Smooth muscle cell (in vitro differentiated cells): ENCODE results near the gene SRSF5. TPM values are rescaled to one million over a fixed set of nuclear protein-coding genes. Genes with fewer than 3 reads are reported as not detected.

Source experiments
- DNase-seq: peaks from one replicate; lab custom pipeline; 2025; ENCODE audit not compliant: unreplicated experiment; lab: John Stamatoyannopoulos, UW
- H2AFZ ChIP-seq: fragments of 200-600 bp; sonication (generic); 2 replicates; pipeline ENCODE4 v1.6.0; 2016; ENCODE audit warnings: antibody characterized with exemption, low read depth, mild to moderate bottlenecking
- H3F3A ChIP-seq: fragments of 200-600 bp; sonication (generic); 2 replicates; pipeline ENCODE4 v1.6.0; 2017; ENCODE audit warnings: antibody characterized with exemption, low read depth
- H3K27ac ChIP-seq: fragments of 200-600 bp; sonication (generic); 2 replicates; pipeline ENCODE4 v1.5.1; 2016; ENCODE audit warnings: low read depth, mild to moderate bottlenecking
- H3K27me3 ChIP-seq: fragments of 200-600 bp; sonication (generic); 2 replicates; pipeline ENCODE4 v1.6.1; 2016; ENCODE audit warnings: low read depth, mild to moderate bottlenecking
- H3K36me3 ChIP-seq: fragments of 200-600 bp; sonication (generic); 2 replicates; pipeline ENCODE4 v1.5.1; 2016; ENCODE audit warnings: low read depth
- H3K4me1 ChIP-seq: fragments of 200-600 bp; sonication (generic); 2 replicates; pipeline ENCODE4 v1.5.1; 2016; ENCODE audit warnings: low read depth
- H3K4me2 ChIP-seq: fragments of 200-600 bp; sonication (generic); 2 replicates; pipeline ENCODE4 v1.6.0; 2016; ENCODE audit warnings: mild to moderate bottlenecking
- H3K4me3 ChIP-seq: fragments of 200-600 bp; sonication (generic); 2 replicates; pipeline ENCODE4 v1.5.1; 2016; ENCODE audit warnings: mild to moderate bottlenecking
- H3K79me2 ChIP-seq: fragments of 200-600 bp; sonication (generic); 2 replicates; pipeline ENCODE4 v1.6.0; 2016; ENCODE audit warnings: low read depth, mild to moderate bottlenecking
- H3K9ac ChIP-seq: fragments of 200-600 bp; sonication (generic); 2 replicates; pipeline ENCODE4 v1.6.0; 2016; ENCODE audit warnings: low read depth
- H3K9me3 ChIP-seq: fragments of 200-600 bp; sonication (generic); replicated peaks from 2 replicates; pipeline ENCODE4 v1.5.1; 2016; ENCODE audit warnings: low read depth
- H4K20me1 ChIP-seq: fragments of 200-600 bp; sonication (generic); 2 replicates; pipeline ENCODE4 v1.6.0; 2016; ENCODE audit warnings: low read depth
- WGBS: methylation state at CpG from one replicate; pipeline ENCODE4 v1.1.7; 2016; ENCODE audit warnings: low lambda C conversion rate; 5-methylcytosine and 5-hydroxymethylcytosine counted together
- polyA plus RNA-seq: library from polyadenylated mRNA; unstranded; fragments of >200 nt; fragmentation: Nextera tagmentation; extraction: Ambion mirVana; gene quantifications from 2 replicates; pipeline ENCODE4 v1.2.1, GENCODE V29; 2016
- small RNA-seq: library from RNA; depleted of rRNA; stranded (forward); fragments of <200 nt; gene quantifications from one replicate; pipeline ENCODE3, GENCODE V24; 2014
- total RNA-seq: library from RNA; depleted of rRNA; stranded (reverse); fragments of >200 nt; gene quantifications from 2 replicates; pipeline ENCODE4 v1.2.3, GENCODE V29; 2014
- TF ChIP-seq, protein P1 (sequence below): fragments of 200-600 bp; sonication (generic); IDR thresholded peaks from 2 replicates; pipeline ENCODE4 v1.5.1; 2017; ENCODE audit warnings: borderline replicate concordance, mild to moderate bottlenecking, antibody characterized with exemption; ENCODE audit not compliant: insufficient read depth, poor library complexity, severe bottlenecking

Gene SRSF5
- total and polyA plus RNA-seq, 2 experiments from 2014 or later = 197 to 201 TPM

DNA sequence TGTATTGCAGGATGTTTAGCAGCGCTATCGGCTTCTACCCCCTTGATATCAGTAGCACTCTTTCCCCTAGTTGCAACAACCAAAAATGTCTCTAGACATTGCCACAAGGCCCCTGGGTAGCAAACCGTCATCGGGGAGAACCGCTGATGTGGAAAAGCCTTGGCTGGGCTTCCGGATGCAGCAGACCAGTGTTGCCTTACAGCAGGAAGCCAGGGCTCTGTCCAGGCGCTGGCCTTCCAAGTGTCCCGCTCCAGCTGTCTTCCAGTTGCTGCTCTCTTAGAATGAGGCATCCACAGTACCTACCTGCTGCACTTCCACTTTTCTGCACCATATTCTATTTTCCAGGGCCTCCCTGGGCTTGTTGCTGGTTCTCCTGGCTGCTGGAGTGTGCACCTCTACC is 52.7 kb downstream of the SRSF5 start:
- TF ChIP-seq, protein P1, sequence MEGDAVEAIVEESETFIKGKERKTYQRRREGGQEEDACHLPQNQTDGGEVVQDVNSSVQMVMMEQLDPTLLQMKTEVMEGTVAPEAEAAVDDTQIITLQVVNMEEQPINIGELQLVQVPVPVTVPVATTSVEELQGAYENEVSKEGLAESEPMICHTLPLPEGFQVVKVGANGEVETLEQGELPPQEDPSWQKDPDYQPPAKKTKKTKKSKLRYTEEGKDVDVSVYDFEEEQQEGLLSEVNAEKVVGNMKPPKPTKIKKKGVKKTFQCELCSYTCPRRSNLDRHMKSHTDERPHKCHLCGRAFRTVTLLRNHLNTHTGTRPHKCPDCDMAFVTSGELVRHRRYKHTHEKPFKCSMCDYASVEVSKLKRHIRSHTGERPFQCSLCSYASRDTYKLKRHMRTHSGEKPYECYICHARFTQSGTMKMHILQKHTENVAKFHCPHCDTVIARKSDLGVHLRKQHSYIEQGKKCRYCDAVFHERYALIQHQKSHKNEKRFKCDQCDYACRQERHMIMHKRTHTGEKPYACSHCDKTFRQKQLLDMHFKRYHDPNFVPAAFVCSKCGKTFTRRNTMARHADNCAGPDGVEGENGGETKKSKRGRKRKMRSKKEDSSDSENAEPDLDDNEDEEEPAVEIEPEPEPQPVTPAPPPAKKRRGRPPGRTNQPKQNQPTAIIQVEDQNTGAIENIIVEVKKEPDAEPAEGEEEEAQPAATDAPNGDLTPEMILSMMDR = no peak
- no peak for DNase-seq
- Histone ChIP-seq H3K9me3 (no peaks in the 10 kb centered on the region), H2AFZ (no peak overlapping the region), H3F3A (no peaks in the 10 kb centered on the region), H3K4me1 (peaks cover 9% of the 10 kb centered on the region), H3K27ac (no peak overlapping the region), H3K27me3 (peaks cover 9% of the 10 kb centered on the region), H3K4me2 (no peak overlapping the region), H3K36me3 (no peaks in the 10 kb centered on the region), H3K9ac (no peak overlapping the region), H4K20me1 (no peaks in the 10 kb centered on the region), H3K79me2 (no peaks in the 10 kb centered on the region), H3K4me3 (no peak overlapping the region)
- whole genome bisulfite sequencing = 88% methylated on average over 8 of the region's 8 CpGs

DNA sequence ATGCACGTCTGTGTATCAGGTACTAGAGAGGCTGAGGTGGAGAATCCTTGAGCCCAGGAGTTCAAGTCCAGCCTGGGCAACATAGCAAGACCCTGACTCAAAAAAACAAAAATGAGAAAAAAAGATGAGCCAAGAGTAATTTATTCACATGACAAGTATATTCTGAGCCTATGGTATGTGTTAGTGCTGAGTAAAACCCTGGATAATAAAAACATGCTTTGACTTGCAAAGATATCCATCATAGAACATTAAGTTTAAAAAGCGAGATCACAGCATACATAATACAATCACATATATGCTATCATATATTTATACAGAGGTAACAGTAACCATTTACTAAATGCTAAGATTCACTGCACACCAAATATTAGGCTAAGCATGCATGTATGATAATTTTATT is 54.0 kb downstream of the SRSF5 start:
- Histone ChIP-seq H3K4me1 (peaks cover 9% of the 10 kb centered on the region), H4K20me1 (no peaks in the 10 kb centered on the region), H3K27me3 (peaks cover 9% of the 10 kb centered on the region), H3K27ac (no peak overlapping the region), H3K9ac (no peak overlapping the region), H3K4me2 (no peak overlapping the region), H3K9me3 (no peaks in the 10 kb centered on the region), H2AFZ (no peak overlapping the region), H3K79me2 (no peaks in the 10 kb centered on the region), H3K4me3 (no peak overlapping the region), H3F3A (no peaks in the 10 kb centered on the region), H3K36me3 (no peaks in the 10 kb centered on the region)
- no peak for DNase-seq
- WGBS = 89% methylated on average over 2 of the region's 2 CpGs
- TF ChIP-seq, protein P1 = no peak

Small RNA genes lying within 50 kb of the gene (small RNA-seq; reads per million reads assigned to genes)
- gene RF00614 = not detected

Other genes with a start within 250 kb of the SRSF5 start
- not detected in 2 replicates for gene CCDC177, start 192.3 kb upstream of the SRSF5 start, total RNA-seq
- not detected in 2 replicates for gene CCDC177, start 192.3 kb upstream of the SRSF5 start, polyA plus RNA-seq
- gene SUSD6, start 155.5 kb upstream of the SRSF5 start, total RNA-seq = 20.3 and 25.9 TPM in 2 replicates
- gene SUSD6, start 155.5 kb upstream of the SRSF5 start, polyA plus RNA-seq = 14.4 and 15.8 TPM in 2 replicates
- gene SLC10A1, start 30.1 kb downstream of the SRSF5 start, total RNA-seq = 0.58 TPM in 1 of 2 replicates, not detected in the other
- gene SLC10A1, start 30.1 kb downstream of the SRSF5 start, polyA plus RNA-seq = 0.10 and 0.27 TPM in 2 replicates
- 3.8 and 6.3 TPM in 2 replicates for gene SMOC1, start 112.3 kb downstream of the SRSF5 start, total RNA-seq
- 0.53 and 1.6 TPM in 2 replicates for gene SMOC1, start 112.3 kb downstream of the SRSF5 start, polyA plus RNA-seq